Liver (tissue), 9 donors: ENCODE results near the gene TYMS. TPM values are rescaled to one million over a fixed set of nuclear protein-coding genes. Genes with fewer than 3 reads are reported as not detected.
"Not testable (repeated sequence)": the region's sequence is repeated elsewhere in the genome, so short reads cannot be mapped to it uniquely, and the experiment has no call there.

Source experiments
- DNase-seq: peaks from one replicate; pipeline ENCODE4 v3.0.0-alpha.2; 2017; ENCODE audit warnings: low spot score
- H3K27ac ChIP-seq, 2 donors: one replicate each; pipeline ENCODE4 v1.7.0; 2013; ENCODE audit warnings: inconsistent platforms in 2 of 2, low read length in 2 of 2, control low read depth in 1 of 2, low read depth in 1 of 2, mild to moderate bottlenecking in 1 of 2
- H3K27me3 ChIP-seq, 4 donors: one replicate each; pipeline versions ENCODE4 v1.6.1 to v1.7.0; 2013; ENCODE audit warnings: low read length in 3 of 4, inconsistent platforms in 1 of 4, mild to moderate bottlenecking in 1 of 4, moderate library complexity in 1 of 4; ENCODE audit not compliant: control insufficient read depth in 4 of 4, insufficient read depth in 4 of 4
- H3K36me3 ChIP-seq, 4 donors: one replicate each; pipeline versions ENCODE4 v1.6.1 to v1.7.0; 2013; ENCODE audit warnings: low read length in 3 of 4, mild to moderate bottlenecking in 3 of 4, low read depth in 1 of 4, moderate library complexity in 1 of 4; ENCODE audit not compliant: control insufficient read depth in 4 of 4, insufficient read depth in 3 of 4
- H3K4me1 ChIP-seq, 4 donors: one replicate each; pipeline versions ENCODE4 v1.6.1 to v1.7.0; 2013; ENCODE audit warnings: low read length in 3 of 4, mild to moderate bottlenecking in 3 of 4, moderate library complexity in 1 of 4; ENCODE audit not compliant: control insufficient read depth in 4 of 4, insufficient read depth in 4 of 4
- H3K4me3 ChIP-seq, 3 donors: one replicate each; pipeline versions ENCODE4 v1.6.1 to v1.7.0; 2013; ENCODE audit warnings: low read length in 3 of 3, control low read depth in 1 of 3, low read depth in 1 of 3, mild to moderate bottlenecking in 1 of 3
- H3K9ac ChIP-seq, 2 donors: one replicate each; pipeline ENCODE4 v1.7.0; 2013; ENCODE audit warnings: low read length in 2 of 2, mild to moderate bottlenecking in 2 of 2, moderate library complexity in 2 of 2, control low read depth in 1 of 2, low read depth in 1 of 2
- H3K9me3 ChIP-seq, 4 donors: one replicate each; pipeline versions ENCODE4 v1.6.1 to v1.7.0; 2013; ENCODE audit warnings: low read length in 3 of 4; ENCODE audit not compliant: control insufficient read depth in 4 of 4
- EGR1 ChIP-seq, 2 donors: IDR thresholded peaks; 2 replicates each; pipeline ENCODE4 v1.6.1; 2016 to 2018; ENCODE audit warnings: antibody characterized with exemption in 2 of 2, low read depth in 2 of 2
- FOXA1 ChIP-seq: IDR thresholded peaks from 2 replicates; pipeline ENCODE4 v1.6.1; 2016; ENCODE audit warnings: antibody characterized with exemption
- FOXA2 ChIP-seq: IDR thresholded peaks from 2 replicates; pipeline ENCODE4 v1.6.1; 2016; ENCODE audit warnings: antibody characterized with exemption
- GABPA ChIP-seq, 2 donors: IDR thresholded peaks in 1 of 2; conservative IDR thresholded peaks in 1 of 2; 2 replicates each; pipeline ENCODE4 v1.6.1; 2016; ENCODE audit warnings: antibody characterized with exemption in 2 of 2, mild to moderate bottlenecking in 1 of 2, moderate library complexity in 1 of 2
- HNF4A ChIP-seq, 2 donors: conservative IDR thresholded peaks; 2 replicates each; pipeline ENCODE4 v1.6.1; 2016; ENCODE audit warnings: antibody characterized with exemption in 2 of 2, mild to moderate bottlenecking in 2 of 2
- HNF4G ChIP-seq: IDR thresholded peaks from 2 replicates; pipeline ENCODE4 v1.6.1; 2016; ENCODE audit warnings: antibody characterized with exemption
- JUND ChIP-seq, 2 donors: IDR thresholded peaks; 2 replicates each; pipeline ENCODE4 v1.6.1; 2016; ENCODE audit warnings: antibody characterized with exemption in 2 of 2
- RAD21 ChIP-seq, 2 donors: IDR thresholded peaks; 2 replicates each; pipeline ENCODE4 v1.6.1; 2016; ENCODE audit warnings: antibody characterized with exemption in 2 of 2, mild to moderate bottlenecking in 2 of 2
- RXRA ChIP-seq, 2 donors: IDR thresholded peaks; 2 replicates each; pipeline ENCODE4 v1.6.1; 2017 to 2018; ENCODE audit warnings: antibody characterized with exemption in 2 of 2, mild to moderate bottlenecking in 1 of 2
- SP1 ChIP-seq: IDR thresholded peaks from 2 replicates; pipeline ENCODE4 v1.6.1; 2018; ENCODE audit warnings: antibody characterized with exemption, mild to moderate bottlenecking
- TAF1 ChIP-seq: conservative IDR thresholded peaks from 2 replicates; pipeline ENCODE4 v1.6.1; 2016; ENCODE audit warnings: antibody characterized with exemption, mild to moderate bottlenecking
- YY1 ChIP-seq: IDR thresholded peaks from 2 replicates; pipeline ENCODE4 v1.6.1; 2016; ENCODE audit warnings: antibody characterized with exemption, mild to moderate bottlenecking
- WGBS: extraction: QIAGEN DNeasy Blood & Tissue Kit; methylation state at CpG from one replicate; pipeline ENCODE4 v1.1.7; 2013; 5-methylcytosine and 5-hydroxymethylcytosine counted together
- polyA plus RNA-seq, 2 donors: library from polyadenylated mRNA; stranded (reverse) in 1 of 2; unstranded in 1 of 2; fragments of 200-250 nt in 1 of 2; fragments of >200 nt in 1 of 2; fragmentation: Nextera tagmentation in 1 of 2; extraction: Ambion mirVana in 1 of 2; gene quantifications; one replicate each; pipeline versions ENCODE4 v1.2.1 to v1.2.3, GENCODE V29; 2013 to 2015
- total RNA-seq, 2 donors: library from RNA; depleted of rRNA; stranded (reverse); fragments of >200 nt; gene quantifications; one replicate each; pipeline ENCODE4 v1.2.3, GENCODE V29; 2014
- donor health status: healthy.
- donor health status: healthy.
- donor health status: healthy.
- donor health status: healthy.
- donor health status: healthy.

TYMS gene
- total and polyA plus RNA-seq, 4 donors, result 0.25 to 77.4 (median 5.3) TPM

GRCh38 chr18:681985-682384 is 24.5 kb downstream of the TYMS start:
- no peak overlapping the region for H3K27ac ChIP-seq
- TF ChIP-seq FOXA2, result no peak
- TF ChIP-seq GABPA (IDR thresholded peaks at IDR 0.05 in 1 of 2, conservative IDR thresholded peaks at IDR 0.05 in 1 of 2), result no peak
- TF ChIP-seq JUND (IDR thresholded peaks at IDR 0.05), result no peak
- TF ChIP-seq SP1, result no peak
- no peak for TF ChIP-seq TAF1
- no peak for TF ChIP-seq HNF4G
- TF ChIP-seq YY1, result no peak
- TF ChIP-seq FOXA1, result no peak
- no peak for TF ChIP-seq EGR1 (IDR thresholded peaks at IDR 0.05; ENCODE audit: low read depth in 2 of 2)
- H3K27me3 ChIP-seq, result no peaks in the 10 kb centered on the region
- no peak overlapping the region for H3K9ac ChIP-seq
- DNase-seq, result no peak
- 90% methylated on average over 5 of the region's 5 CpGs for WGBS
- H3K9me3 ChIP-seq, result no peaks in the 10 kb centered on the region
- no peak overlapping the region for H3K4me3 ChIP-seq
- peaks cover 7 to 10% (median 8%) of the 10 kb centered on the region in 4 donors for H3K4me1 ChIP-seq
- H3K36me3 ChIP-seq, result peaks cover 10 to 52% (median 37%) of the 10 kb centered on the region in 4 donors

GRCh38 chr18:682416-682815 is 25.0 kb downstream of the TYMS start:
- peaks cover 9 to 51% (median 35%) of the 10 kb centered on the region in 4 donors for H3K36me3 ChIP-seq
- WGBS, result 95% methylated on average over 9 of the region's 9 CpGs
- H3K27ac ChIP-seq, H3K4me1 ChIP-seq, H3K9ac ChIP-seq, H3K4me3 ChIP-seq, DNase-seq, H3K27me3 ChIP-seq, H3K9me3 ChIP-seq: not testable (repeated sequence)

GRCh38 chr18:682833-683232 is 25.4 kb downstream of the TYMS start:
- no peak for DNase-seq
- peaks cover 7 to 10% (median 8%) of the 10 kb centered on the region in 4 donors for H3K4me1 ChIP-seq
- H3K27ac ChIP-seq, result peak overlapping the region in 1 of 2 donors; percentile 3
- H3K4me3 ChIP-seq, result no peak overlapping the region
- no peaks in the 10 kb centered on the region for H3K9me3 ChIP-seq
- H3K36me3 ChIP-seq, result peaks cover 7 to 49% (median 33%) of the 10 kb centered on the region in 4 donors
- H3K27me3 ChIP-seq, result no peaks in the 10 kb centered on the region
- H3K9ac ChIP-seq, result no peak overlapping the region
- TF ChIP-seq HNF4A (conservative IDR thresholded peaks at IDR 0.05) (peak; percentile 26 to 59), RXRA (IDR thresholded peaks at IDR 0.05) (peak in 1 of 2 donors; percentile 29), RAD21 (IDR thresholded peaks at IDR 0.05) (peak in 1 of 2 donors; percentile 6), SP1 (peak; percentile 32), TAF1 (no peak)

GRCh38 chr18:683531-683930 is 26.1 kb downstream of the TYMS start:
- Histone ChIP-seq H3K36me3 (peaks cover 7 to 45% (median 31%) of the 10 kb centered on the region in 4 donors), H3K9me3 (no peaks in the 10 kb centered on the region), H3K4me3 (no peak overlapping the region), H3K4me1 (peaks cover 7 to 10% (median 8%) of the 10 kb centered on the region in 4 donors), H3K27ac (no peak overlapping the region), H3K27me3 (no peaks in the 10 kb centered on the region), H3K9ac (no peak overlapping the region)
- WGBS, result 72% methylated on average over 5 of the region's 5 CpGs
- TF ChIP-seq YY1 (peak; percentile 35), TAF1 (no peak)
- DNase-seq, result no peak
